ENCODE measurements around the gene SEPTIN12. TPM values are rescaled to one million over a fixed set of nuclear protein-coding genes. Genes with fewer than 3 reads are reported as not detected.
"Not testable (repeated sequence)": the region's sequence is repeated elsewhere in the genome, so short reads cannot be mapped to it uniquely, and the experiment has no call there.

The SEPTIN12 gene
- total RNA-seq, 6 experiments from 2014 or later = not detected

- Mint-ChIP-seq H3K36me3 (ENCODE audit: low read depth) (no peaks in the 10 kb centered on the region), H3K9me3 (no peaks in the 10 kb centered on the region), H3K27ac (no peak overlapping the region), H3K4me1 (ENCODE audit: low read depth) (no peaks in the 10 kb centered on the region), H3K4me3 (no peak overlapping the region), H3K27me3 (ENCODE audit: insufficient read depth) (no peaks in the 10 kb centered on the region; the same call in 1 of the 2 replicates)
- TF ChIP-seq CTCF (IDR thresholded peaks at IDR 0.05) = no peak
- no peak for DNase-seq
Measured at GRCh38 chr16:4788489-4788889, 344 bp upstream of the SEPTIN12 start.

GRCh38 chr16:4787068-4787467 lies 1.1 kb downstream of the SEPTIN12 start:
- Mint-ChIP-seq H3K27ac (no peak overlapping the region), H3K4me3 (no peak overlapping the region), H3K4me1 (ENCODE audit: low read depth) (no peaks in the 10 kb centered on the region), H3K9me3 (no peaks in the 10 kb centered on the region), H3K36me3 (ENCODE audit: low read depth) (no peaks in the 10 kb centered on the region), H3K27me3 (ENCODE audit: insufficient read depth) (no peaks in the 10 kb centered on the region; the same call in 1 of the 2 replicates)
- no peak for TF ChIP-seq CTCF (IDR thresholded peaks at IDR 0.05)
- no peak for DNase-seq

GRCh38 chr16:4785758-4786433 lies 2.2 kb downstream of the SEPTIN12 start:
- no peaks in the 10 kb centered on the region for H3K36me3 Mint-ChIP-seq (ENCODE audit: low read depth)
- no peak for DNase-seq
- H3K9me3 Mint-ChIP-seq = no peaks in the 10 kb centered on the region
- H3K4me3 Mint-ChIP-seq = no peak overlapping the region
- H3K4me1 Mint-ChIP-seq (ENCODE audit: low read depth) = no peaks in the 10 kb centered on the region
- no peaks in the 10 kb centered on the region; the same call in 1 of the 2 replicates for H3K27me3 Mint-ChIP-seq (ENCODE audit: insufficient read depth)
- no peak for TF ChIP-seq CTCF (IDR thresholded peaks at IDR 0.05)
- no peak overlapping the region for H3K27ac Mint-ChIP-seq

GRCh38 chr16:4784444-4784987 lies 3.6 kb downstream of the SEPTIN12 start:
- DNase-seq; H3K9me3 Mint-ChIP-seq; H3K4me3 Mint-ChIP-seq; H3K4me1 Mint-ChIP-seq (ENCODE audit: low read depth); H3K27ac Mint-ChIP-seq; H3K27me3 Mint-ChIP-seq (ENCODE audit: insufficient read depth); H3K36me3 Mint-ChIP-seq (ENCODE audit: low read depth): not testable (repeated sequence)

- no peak for TF ChIP-seq CTCF (IDR thresholded peaks at IDR 0.05)
- Mint-ChIP-seq H3K27me3 (ENCODE audit: insufficient read depth) (no peaks in the 10 kb centered on the region; the same call in none of the 2 replicates), H3K36me3 (ENCODE audit: low read depth) (no peaks in the 10 kb centered on the region), H3K27ac (no peak overlapping the region), H3K4me1 (ENCODE audit: low read depth) (peaks cover 7% of the 10 kb centered on the region), H3K9me3 (no peaks in the 10 kb centered on the region), H3K4me3 (no peak overlapping the region)
- no peak for DNase-seq
Measured at GRCh38 chr16:4783951-4784336, 4.2 kb downstream of the SEPTIN12 start.

GRCh38 chr16:4783251-4783950 lies 4.7 kb downstream of the SEPTIN12 start:
- TF ChIP-seq CTCF (IDR thresholded peaks at IDR 0.05) = no peak
- Mint-ChIP-seq H3K36me3 (ENCODE audit: low read depth) (no peaks in the 10 kb centered on the region), H3K27me3 (ENCODE audit: insufficient read depth) (no peaks in the 10 kb centered on the region; the same call in none of the 2 replicates), H3K4me1 (ENCODE audit: low read depth) (peaks cover 7% of the 10 kb centered on the region), H3K9me3 (no peaks in the 10 kb centered on the region), H3K27ac (no peak overlapping the region), H3K4me3 (no peak overlapping the region)
- DNase-seq = no peak
